ENCODE data around the gene ARHGEF28.

ARHGEF28 gene

GRCh38 chr5:73619606-73620333 is 6.2 kb upstream of the ARHGEF28 start:
- peak; percentile 15 for DNase-seq

GRCh38 chr5:73620334-73620687 is 5.7 kb upstream of the ARHGEF28 start:
- no peak for DNase-seq

GRCh38 chr5:73623060-73623459 is 2.9 kb upstream of the ARHGEF28 start:
- no peak for DNase-seq

- no peak for DNase-seq
Observed at GRCh38 chr5:73623901-73624404, 2.0 kb upstream of the ARHGEF28 start.

- no peak for DNase-seq
Observed at GRCh38 chr5:73624888-73625287, 1.1 kb upstream of the ARHGEF28 start.

- DNase-seq, result no peak
Observed at GRCh38 chr5:73625372-73625943, 538 bp upstream of the ARHGEF28 start.

GRCh38 chr5:73626814-73627313 is 868 bp downstream of the ARHGEF28 start:
- DNase-seq, result no peak

GRCh38 chr5:73629456-73629855 is 3.5 kb downstream of the ARHGEF28 start:
- DNase-seq, result no peak

- DNase-seq, result no peak
Observed at GRCh38 chr5:73630765-73631164, 4.8 kb downstream of the ARHGEF28 start.

- DNase-seq, result no peak
Observed at GRCh38 chr5:73631500-73631899, 5.5 kb downstream of the ARHGEF28 start.

- no peak for DNase-seq
Observed at GRCh38 chr5:73633060-73633459, 7.1 kb downstream of the ARHGEF28 start.

- DNase-seq, result no peak
Observed at GRCh38 chr5:73636408-73636807, 10.4 kb downstream of the ARHGEF28 start.

- no peak for DNase-seq
Observed at GRCh38 chr5:73637565-73637964, 11.6 kb downstream of the ARHGEF28 start.

- DNase-seq, result peak; percentile 83
Observed at GRCh38 chr5:73638344-73639095, 12.5 kb downstream of the ARHGEF28 start.

GRCh38 chr5:73640861-73641320 is 14.9 kb downstream of the ARHGEF28 start:
- DNase-seq, result peak; percentile 68

GRCh38 chr5:73641811-73642210 is 15.8 kb downstream of the ARHGEF28 start:
- no peak for DNase-seq

- DNase-seq, result no peak
Observed at GRCh38 chr5:73642344-73642743, 16.3 kb downstream of the ARHGEF28 start.

GRCh38 chr5:73644385-73644963 is 18.5 kb downstream of the ARHGEF28 start:
- DNase-seq, result no peak

- DNase-seq, result no peak
Observed at GRCh38 chr5:73647721-73648120, 21.7 kb downstream of the ARHGEF28 start.

GRCh38 chr5:73648515-73648914 is 22.5 kb downstream of the ARHGEF28 start:
- no peak for DNase-seq

GRCh38 chr5:73649926-73650325 is 23.9 kb downstream of the ARHGEF28 start:
- DNase-seq, result no peak

- DNase-seq, result no peak
Observed at GRCh38 chr5:73652391-73652790, 26.4 kb downstream of the ARHGEF28 start.

- DNase-seq, result no peak
Observed at GRCh38 chr5:73654171-73654811, 28.3 kb downstream of the ARHGEF28 start.
